ENCODE data around the gene PDE11A. TPM values are rescaled to one million over a fixed set of nuclear protein-coding genes. Genes with fewer than 3 reads are reported as not detected.
A peak's percentile ranks its signal among the peaks of the same experiment; 100 is the strongest.

The PDE11A gene
- total RNA-seq, 1 experiment from 2014 or later: 0.61 TPM

DNA sequence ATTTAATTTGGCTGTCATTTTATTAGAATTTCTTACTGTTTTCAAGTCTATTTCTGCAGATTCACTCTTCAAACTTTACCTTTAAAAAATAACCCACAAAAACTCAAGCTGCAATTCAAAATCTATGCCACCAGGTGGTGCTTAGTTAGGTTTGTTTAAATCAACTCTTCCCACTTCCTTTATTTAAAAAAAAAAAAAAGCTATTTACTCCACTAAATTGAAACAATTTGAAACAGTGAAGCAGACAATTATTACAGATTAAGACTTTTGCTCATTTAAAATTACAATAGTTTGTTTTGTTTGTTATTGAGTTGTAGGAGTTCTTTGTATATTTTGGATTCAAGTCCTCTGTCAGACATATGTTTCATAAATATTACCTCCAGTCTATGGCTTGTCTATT is 300.0 kb downstream of the PDE11A start:
- DNase-seq (ENCODE audit: low read depth, low spot score) (peak; percentile 39), ATAC-seq (no peak)
- Histone ChIP-seq H3K79me2 (ENCODE audit: insufficient read depth, low read length) (no peaks in the 10 kb centered on the region), H3K9me2 (ENCODE audit: insufficient read depth) (no peaks in the 10 kb centered on the region), H3K36me3 (ENCODE audit: control insufficient read depth in 1 of 2, insufficient read depth in 2 of 2, low read length in 2 of 2) (no peaks in the 10 kb centered on the region), H3K4me2 (ENCODE audit: low read length) (no peak overlapping the region), H3K4me3 (replicated peaks in 1 of 2; ENCODE audit: low read depth in 1 of 2, low read length in 2 of 2) (no peak overlapping the region), H3K4me1 (ENCODE audit: control insufficient read depth in 1 of 2, insufficient read depth in 2 of 2, low read length in 2 of 2) (peaks cover 0 to 5% of the 10 kb centered on the region in 2 experiments; a peak in 2 of 4 replicates), H2AFZ (ENCODE audit: low read depth, low read length, poor library complexity, severe bottlenecking) (peak overlapping the region; percentile 79), H3K27ac (ENCODE audit: low read depth, low read length) (no peak overlapping the region), H4K20me1 (ENCODE audit: insufficient read depth) (no peaks in the 10 kb centered on the region), H3K9ac (ENCODE audit: low read length) (no peak overlapping the region), H3K27me3 (ENCODE audit: insufficient read depth, low read length) (no peaks in the 10 kb centered on the region), H3K9me3 (ENCODE audit: control insufficient read depth in 1 of 2, insufficient read depth in 1 of 2, low read depth in 1 of 2, low read length in 2 of 2) (no peaks in the 10 kb centered on the region)
- no TSS peak for BruUV-seq (replicated peaks)
- ChIA-PET RAD21 (ENCODE audit: low non-redundant PET in 1 of 2, low total read pairs in 2 of 2, uncharacterized antibody in 2 of 2, unreplicated experiment in 2 of 2) (no interaction called here), POLR2A (no interaction called here), CTCF (interaction anchor here (0.6 to 2.2 kb wide), 12 partner anchors 8 to 1328 kb away, joined by 3 to 7 read pairs (median 4); no protein-coding TSS in a partner anchor)
- intact Hi-C loops (cut with micrococcal nuclease): no loop called here
- TF ChIP-seq POLR2A (IDR thresholded peaks at IDR 0.05; ENCODE audit: borderline replicate concordance, extremely low read depth, insufficient read depth, insufficient read length): no peak
- no peak for TF ChIP-seq ELF1 (IDR thresholded peaks at IDR 0.05; ENCODE audit: borderline replicate concordance, low read depth)
- TF ChIP-seq FOSL1 (IDR thresholded peaks at IDR 0.05; ENCODE audit: low read depth): no peak
- no peak for TF ChIP-seq SRF (IDR thresholded peaks at IDR 0.05; ENCODE audit: low read depth)
- TF ChIP-seq POLR2AphosphoS5 (IDR thresholded peaks at IDR 0.05; ENCODE audit: low read depth, low read length): no peak
- peak; percentile 33 to 65 (median 50); a peak in 5 of 6 replicates for TF ChIP-seq CTCF (IDR thresholded peaks at IDR 0.05 in 2 of 3, conservative IDR thresholded peaks at IDR 0.05 in 1 of 3; ENCODE audit: borderline replicate concordance in 1 of 3, insufficient read depth in 1 of 3, low read depth in 2 of 3, low read length in 2 of 3)
- TF ChIP-seq ZNF274 (IDR thresholded peaks at IDR 0.05; ENCODE audit: low read depth, low read length): no peak
- no peak for TF ChIP-seq ZFX (IDR thresholded peaks at IDR 0.05)
- no peak for TF ChIP-seq SIN3A (IDR thresholded peaks at IDR 0.05; ENCODE audit: low read depth)
- no peak for TF ChIP-seq SP1 (IDR thresholded peaks at IDR 0.05; ENCODE audit: low read depth)
- peak; percentile 40; the same call in 1 of the 2 replicates for TF ChIP-seq RAD21 (IDR thresholded peaks at IDR 0.05; ENCODE audit: low read depth)
- no peak for TF ChIP-seq CBX3 (IDR thresholded peaks at IDR 0.05; ENCODE audit: low read depth)
- TF ChIP-seq TCF7L2 (IDR thresholded peaks at IDR 0.05; ENCODE audit: borderline replicate concordance, extremely low read depth, insufficient read depth, insufficient read length): no peak
- TF ChIP-seq, protein P1, sequence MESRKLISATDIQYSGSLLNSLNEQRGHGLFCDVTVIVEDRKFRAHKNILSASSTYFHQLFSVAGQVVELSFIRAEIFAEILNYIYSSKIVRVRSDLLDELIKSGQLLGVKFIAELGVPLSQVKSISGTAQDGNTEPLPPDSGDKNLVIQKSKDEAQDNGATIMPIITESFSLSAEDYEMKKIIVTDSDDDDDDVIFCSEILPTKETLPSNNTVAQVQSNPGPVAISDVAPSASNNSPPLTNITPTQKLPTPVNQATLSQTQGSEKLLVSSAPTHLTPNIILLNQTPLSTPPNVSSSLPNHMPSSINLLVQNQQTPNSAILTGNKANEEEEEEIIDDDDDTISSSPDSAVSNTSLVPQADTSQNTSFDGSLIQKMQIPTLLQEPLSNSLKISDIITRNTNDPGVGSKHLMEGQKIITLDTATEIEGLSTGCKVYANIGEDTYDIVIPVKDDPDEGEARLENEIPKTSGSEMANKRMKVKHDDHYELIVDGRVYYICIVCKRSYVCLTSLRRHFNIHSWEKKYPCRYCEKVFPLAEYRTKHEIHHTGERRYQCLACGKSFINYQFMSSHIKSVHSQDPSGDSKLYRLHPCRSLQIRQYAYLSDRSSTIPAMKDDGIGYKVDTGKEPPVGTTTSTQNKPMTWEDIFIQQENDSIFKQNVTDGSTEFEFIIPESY (IDR thresholded peaks at IDR 0.05; ENCODE audit: extremely low read depth, insufficient replicate concordance, low read length): no peak
